Left ventricle myocardium inferior (tissue), 1 donor: Measurements from ENCODE around the gene FHIT. TPM values are rescaled to one million over a fixed set of nuclear protein-coding genes. Genes with fewer than 3 reads are reported as not detected.

Source experiments
- DNase-seq: peaks from one replicate; pipeline ENCODE4 v3.0.0-alpha.2; 2020
- H3K27ac ChIP-seq: fragments of 200-600 bp; replicated peaks from 2 replicates; pipeline ENCODE4 v1.8.0; 2021
- H3K27me3 ChIP-seq: fragments of 200-600 bp; 2 replicates; pipeline ENCODE4 v1.8.0; 2021; ENCODE audit warnings: low read depth
- H3K36me3 ChIP-seq: fragments of 200-600 bp; 2 replicates; pipeline ENCODE4 v1.8.0; 2021
- H3K4me1 ChIP-seq: fragments of 200-600 bp; 2 replicates; pipeline ENCODE4 v1.8.0; 2021
- H3K4me3 ChIP-seq: fragments of 200-600 bp; 2 replicates; pipeline ENCODE4 v1.8.0; 2021; ENCODE audit warnings: mild to moderate bottlenecking, moderate library complexity
- H3K9me3 ChIP-seq: fragments of 200-600 bp; replicated peaks from 2 replicates; pipeline ENCODE4 v1.8.0; 2021
- intact Hi-C: fragments of 100-400 bp; cut with micrococcal nuclease; formaldehyde crosslinking; loops from one replicate; pipeline ENCODE4 v1.11.0; 2022
- total RNA-seq: library from RNA; stranded (reverse); fragmentation: NEBNext Ultra II Directional; extraction: Animal tissue kit (Norgen Biotek cat#: 25700); gene quantifications from one replicate; pipeline ENCODE4 v1.2.1, GENCODE V29; 2021
- TF ChIP-seq, protein P1 (sequence below): fragments of 200-600 bp; IDR thresholded peaks from 2 replicates; pipeline ENCODE4 v1.8.0; 2021; ENCODE audit warnings: antibody characterized with exemption, mild to moderate bottlenecking, borderline replicate concordance
- donor health status: DM: no; HTN: yes; CAD: no; lungs with severe emphysema.

Gene FHIT
- total RNA-seq, 1 donor from 2014 or later, result 16.0 TPM

DNA sequence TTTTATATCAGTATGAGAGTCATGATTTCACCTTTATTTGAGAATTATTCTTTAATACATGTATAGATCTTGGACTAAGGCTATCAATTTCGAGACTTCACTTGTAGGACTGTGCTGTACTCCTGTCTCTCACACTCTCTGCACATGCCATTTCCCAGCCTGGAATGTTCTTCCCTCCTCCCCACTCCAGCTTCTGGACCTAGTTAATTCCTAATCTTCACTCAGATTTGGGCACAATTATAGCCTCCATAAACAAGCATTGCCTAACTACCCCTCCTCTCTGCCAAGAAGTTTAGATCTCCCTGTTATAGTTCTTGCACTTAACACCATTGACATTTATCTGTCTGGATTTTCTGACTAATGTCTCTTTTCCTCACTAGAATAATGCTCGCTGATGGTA lies 88.3 kb downstream of the FHIT start:
- Histone ChIP-seq H3K4me3 (no peak overlapping the region), H3K27me3 (no peaks in the 10 kb centered on the region), H3K36me3 (peaks cover 9% of the 10 kb centered on the region), H3K9me3 (peaks cover 12% of the 10 kb centered on the region), H3K27ac (no peak overlapping the region), H3K4me1 (no peaks in the 10 kb centered on the region)
- intact Hi-C loops, result no loop called here
- no peak for DNase-seq
- TF ChIP-seq, protein P1, sequence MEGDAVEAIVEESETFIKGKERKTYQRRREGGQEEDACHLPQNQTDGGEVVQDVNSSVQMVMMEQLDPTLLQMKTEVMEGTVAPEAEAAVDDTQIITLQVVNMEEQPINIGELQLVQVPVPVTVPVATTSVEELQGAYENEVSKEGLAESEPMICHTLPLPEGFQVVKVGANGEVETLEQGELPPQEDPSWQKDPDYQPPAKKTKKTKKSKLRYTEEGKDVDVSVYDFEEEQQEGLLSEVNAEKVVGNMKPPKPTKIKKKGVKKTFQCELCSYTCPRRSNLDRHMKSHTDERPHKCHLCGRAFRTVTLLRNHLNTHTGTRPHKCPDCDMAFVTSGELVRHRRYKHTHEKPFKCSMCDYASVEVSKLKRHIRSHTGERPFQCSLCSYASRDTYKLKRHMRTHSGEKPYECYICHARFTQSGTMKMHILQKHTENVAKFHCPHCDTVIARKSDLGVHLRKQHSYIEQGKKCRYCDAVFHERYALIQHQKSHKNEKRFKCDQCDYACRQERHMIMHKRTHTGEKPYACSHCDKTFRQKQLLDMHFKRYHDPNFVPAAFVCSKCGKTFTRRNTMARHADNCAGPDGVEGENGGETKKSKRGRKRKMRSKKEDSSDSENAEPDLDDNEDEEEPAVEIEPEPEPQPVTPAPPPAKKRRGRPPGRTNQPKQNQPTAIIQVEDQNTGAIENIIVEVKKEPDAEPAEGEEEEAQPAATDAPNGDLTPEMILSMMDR, result no peak

DNA sequence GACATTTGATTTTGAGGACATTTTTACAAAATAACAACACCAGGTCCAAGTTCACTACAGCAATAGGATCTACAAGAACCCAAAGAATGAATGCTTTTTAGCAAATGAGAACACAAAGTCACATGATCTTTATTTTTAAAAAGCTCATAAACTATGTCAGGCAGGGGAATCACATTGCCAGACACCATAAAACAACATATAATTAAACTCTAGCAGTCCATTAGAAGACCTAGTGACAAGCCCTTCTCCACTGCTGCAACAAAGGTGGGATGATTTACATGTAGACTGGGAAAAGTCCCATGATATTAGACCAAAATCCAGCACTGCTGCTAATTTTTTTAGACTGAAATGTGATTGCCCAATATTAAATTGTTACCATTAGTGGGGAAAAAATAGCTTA lies 92.6 kb downstream of the FHIT start:
- no peak for DNase-seq
- intact Hi-C loops, result no loop called here
- H3K27ac ChIP-seq, result no peak overlapping the region
- peaks cover 21% of the 10 kb centered on the region for H3K4me1 ChIP-seq
- H3K9me3 ChIP-seq, result no peaks in the 10 kb centered on the region
- H3K36me3 ChIP-seq, result no peaks in the 10 kb centered on the region
- no peak overlapping the region for H3K4me3 ChIP-seq
- TF ChIP-seq, protein P1, result no peak
- H3K27me3 ChIP-seq, result no peaks in the 10 kb centered on the region

DNA sequence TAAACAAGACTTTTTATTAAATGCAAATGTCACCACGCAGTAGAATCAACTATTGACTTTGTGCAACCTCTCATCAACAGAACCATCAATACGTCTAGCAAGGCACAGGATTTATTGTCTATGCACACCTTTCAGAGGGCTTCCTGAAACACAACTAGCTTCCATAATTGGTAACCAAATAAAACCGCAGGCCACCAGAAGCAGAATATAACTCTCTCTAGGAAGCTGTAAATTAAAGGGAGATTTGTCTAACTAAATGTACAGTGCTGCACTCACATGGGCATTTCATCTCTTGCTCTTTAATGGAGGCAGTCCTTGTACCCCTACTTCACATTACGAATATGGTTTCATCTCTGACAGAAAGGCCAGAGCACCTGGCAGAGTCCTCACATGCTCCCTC lies 93.0 kb downstream of the FHIT start:
- TF ChIP-seq, protein P1, result no peak
- Histone ChIP-seq H3K27me3 (no peaks in the 10 kb centered on the region), H3K9me3 (no peaks in the 10 kb centered on the region), H3K4me1 (peaks cover 21% of the 10 kb centered on the region), H3K4me3 (no peak overlapping the region), H3K27ac (no peak overlapping the region), H3K36me3 (no peaks in the 10 kb centered on the region)
- DNase-seq, result no peak
- intact Hi-C loops, result no loop called here

DNA sequence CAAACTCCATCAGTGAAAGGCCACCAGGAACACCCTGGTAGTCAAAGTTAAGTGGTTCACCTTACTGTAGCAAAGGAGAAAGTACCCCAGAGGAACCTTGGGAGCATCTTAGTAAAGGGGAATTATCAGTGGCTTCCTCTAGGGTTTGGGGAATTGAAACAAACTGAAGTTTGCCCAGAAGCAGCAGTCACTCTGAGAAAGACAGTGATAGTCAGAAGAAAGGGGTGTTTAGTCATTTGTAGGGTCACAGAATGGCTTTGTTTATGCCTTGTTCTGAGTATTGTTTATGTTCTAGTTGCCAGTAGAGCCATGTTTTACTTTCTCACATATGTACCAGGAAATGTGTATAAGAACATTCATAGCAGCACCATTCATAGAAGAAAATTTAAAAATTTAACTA lies 93.8 kb downstream of the FHIT start:
- intact Hi-C loops, result no loop called here
- H3K27me3 ChIP-seq, result no peaks in the 10 kb centered on the region
- H3K36me3 ChIP-seq, result no peaks in the 10 kb centered on the region
- no peak overlapping the region for H3K4me3 ChIP-seq
- TF ChIP-seq, protein P1, result no peak
- no peaks in the 10 kb centered on the region for H3K9me3 ChIP-seq
- no peak for DNase-seq
- no peak overlapping the region for H3K27ac ChIP-seq
- peaks cover 21% of the 10 kb centered on the region for H3K4me1 ChIP-seq

DNA sequence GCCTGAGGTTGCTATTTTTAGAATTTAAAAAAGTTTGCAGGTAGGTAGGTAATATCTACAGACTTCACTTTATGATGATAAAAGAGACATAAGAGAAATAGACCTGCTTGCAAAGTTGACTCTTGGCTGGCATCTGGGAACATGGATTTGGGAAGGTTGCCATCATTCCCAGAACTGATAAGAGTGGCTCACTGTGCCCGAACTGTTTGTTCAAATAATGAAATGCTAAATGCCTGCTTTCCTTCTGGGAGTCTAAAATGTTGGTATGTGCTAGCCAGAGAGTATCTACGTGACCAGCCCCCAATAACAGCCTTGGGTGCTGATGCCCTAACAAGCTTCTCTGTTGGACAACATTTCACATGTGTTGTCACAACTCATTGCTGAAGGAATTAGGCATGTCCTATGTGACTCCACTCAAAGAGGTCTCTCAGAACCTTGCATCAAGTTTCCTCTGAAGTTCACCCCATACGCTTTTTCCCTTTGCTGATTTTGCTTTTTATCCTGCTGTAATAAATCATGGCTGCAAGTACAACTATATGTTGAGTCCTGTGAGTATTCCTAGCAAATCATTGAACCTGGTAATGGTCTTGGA lies 95.5 kb downstream of the FHIT start:
- peaks cover 21% of the 10 kb centered on the region for H3K4me1 ChIP-seq
- intact Hi-C loops, result no loop called here
- TF ChIP-seq, protein P1, result no peak
- peak overlapping the region; percentile 74 for H3K27ac ChIP-seq
- DNase-seq, result no peak
- no peaks in the 10 kb centered on the region for H3K27me3 ChIP-seq
- H3K4me3 ChIP-seq, result no peak overlapping the region
- no peaks in the 10 kb centered on the region for H3K36me3 ChIP-seq
- no peaks in the 10 kb centered on the region for H3K9me3 ChIP-seq
